ACC112 (cell line): ENCODE data around the gene MYO7B.

Experiments used
- H2AFZ ChIP-seq: fragments of 200-600 bp; sonication (generic); one replicate; pipeline ENCODE4 v1.6.0; 2017; ENCODE audit warnings: antibody characterized with exemption, low read length; ENCODE audit not compliant: unreplicated experiment
- H3K27ac ChIP-seq: fragments of 200-600 bp; sonication (generic); 2 replicates; pipeline ENCODE4 v1.5.1; 2014; ENCODE audit warnings: low read depth, mild to moderate bottlenecking, antibody characterized with exemption, low read length, moderate library complexity
- H3K27me3 ChIP-seq: fragments of 200-600 bp; sonication (generic); 2 replicates; pipeline ENCODE4 v1.6.1; 2014; ENCODE audit warnings: mild to moderate bottlenecking, antibody characterized with exemption, low read length, moderate library complexity, mixed read lengths; ENCODE audit not compliant: insufficient read depth
- H3K36me3 ChIP-seq: fragments of 200-600 bp; sonication (generic); 2 replicates; pipeline ENCODE4 v1.6.1; 2016; ENCODE audit warnings: mild to moderate bottlenecking, antibody characterized with exemption, low read length, moderate library complexity, mixed read lengths; ENCODE audit not compliant: insufficient read depth
- H3K4me1 ChIP-seq: fragments of 200-600 bp; sonication (generic); one replicate; pipeline ENCODE4 v1.6.1; 2016; ENCODE audit warnings: low read length, mixed read lengths; ENCODE audit not compliant: insufficient read depth, unreplicated experiment, control insufficient read depth
- H3K4me3 ChIP-seq: fragments of 200-600 bp; sonication (generic); 2 replicates; pipeline ENCODE4 v1.5.1; 2014; ENCODE audit warnings: mild to moderate bottlenecking, low read depth, low read length
- H3K79me2 ChIP-seq: fragments of 200-600 bp; sonication (generic); one replicate; pipeline ENCODE4 v1.6.0; 2016; ENCODE audit warnings: low read length; ENCODE audit not compliant: control insufficient read depth, unreplicated experiment, insufficient read depth

Gene MYO7B

DNA sequence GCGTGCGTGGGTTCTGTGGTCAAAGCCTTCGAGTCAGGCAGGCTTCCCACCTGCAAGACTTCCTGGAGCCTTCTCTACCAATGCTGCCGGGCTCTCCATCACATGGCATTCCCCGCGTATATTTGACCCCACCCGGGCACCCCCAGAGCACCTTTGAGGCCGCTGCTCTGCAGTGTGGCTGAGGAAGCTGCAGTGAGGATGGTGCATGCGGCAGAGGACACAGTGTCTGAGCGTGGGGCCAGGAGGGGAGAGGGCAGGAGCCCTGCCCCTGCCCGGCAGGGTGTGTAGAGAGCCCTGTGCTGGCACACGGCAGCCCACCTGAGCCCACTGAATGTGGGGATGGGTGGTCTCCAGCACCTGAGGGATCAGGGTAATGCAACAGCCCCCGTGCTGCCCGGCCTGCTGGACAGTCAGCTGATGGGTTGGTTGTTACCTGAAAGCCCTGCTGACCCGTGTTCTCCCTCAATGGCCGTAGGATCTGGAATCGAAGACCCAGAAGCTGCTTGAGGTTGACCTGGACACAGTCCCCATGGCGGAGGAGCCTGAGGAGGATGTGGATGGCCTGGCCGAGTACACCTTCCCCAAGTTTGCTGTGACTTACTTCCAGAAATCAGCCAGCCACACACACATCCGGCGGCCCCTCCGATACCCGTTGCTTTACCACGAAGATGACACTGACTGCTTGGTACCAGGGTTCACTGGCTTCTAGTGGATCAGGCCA, 73.7 kb downstream of the MYO7B start:
- no peaks in the 10 kb centered on the region for H3K79me2 ChIP-seq
- no peak overlapping the region for H2AFZ ChIP-seq
- no peaks in the 10 kb centered on the region for H3K4me1 ChIP-seq
- no peaks in the 10 kb centered on the region for H3K36me3 ChIP-seq
- H3K27me3 ChIP-seq: no peaks in the 10 kb centered on the region
- no peak overlapping the region for H3K4me3 ChIP-seq
- no peak overlapping the region for H3K27ac ChIP-seq

- no peaks in the 10 kb centered on the region for H3K27me3 ChIP-seq
- H3K27ac ChIP-seq: no peak overlapping the region
- H3K36me3 ChIP-seq: no peaks in the 10 kb centered on the region
- H3K79me2 ChIP-seq: no peaks in the 10 kb centered on the region
- peaks cover 3% of the 10 kb centered on the region for H3K4me1 ChIP-seq
- H3K4me3 ChIP-seq: no peak overlapping the region
- no peak overlapping the region for H2AFZ ChIP-seq
Observed at GRCh38 chr2:127609818-127610217, 74.3 kb downstream of the MYO7B start.

GRCh38 chr2:127610561-127610960, 75.1 kb downstream of the MYO7B start:
- Histone ChIP-seq H2AFZ (no peak overlapping the region), H3K4me1 (peaks cover 4% of the 10 kb centered on the region), H3K4me3 (no peak overlapping the region), H3K27me3 (no peaks in the 10 kb centered on the region), H3K79me2 (no peaks in the 10 kb centered on the region), H3K36me3 (no peaks in the 10 kb centered on the region), H3K27ac (no peak overlapping the region)

DNA sequence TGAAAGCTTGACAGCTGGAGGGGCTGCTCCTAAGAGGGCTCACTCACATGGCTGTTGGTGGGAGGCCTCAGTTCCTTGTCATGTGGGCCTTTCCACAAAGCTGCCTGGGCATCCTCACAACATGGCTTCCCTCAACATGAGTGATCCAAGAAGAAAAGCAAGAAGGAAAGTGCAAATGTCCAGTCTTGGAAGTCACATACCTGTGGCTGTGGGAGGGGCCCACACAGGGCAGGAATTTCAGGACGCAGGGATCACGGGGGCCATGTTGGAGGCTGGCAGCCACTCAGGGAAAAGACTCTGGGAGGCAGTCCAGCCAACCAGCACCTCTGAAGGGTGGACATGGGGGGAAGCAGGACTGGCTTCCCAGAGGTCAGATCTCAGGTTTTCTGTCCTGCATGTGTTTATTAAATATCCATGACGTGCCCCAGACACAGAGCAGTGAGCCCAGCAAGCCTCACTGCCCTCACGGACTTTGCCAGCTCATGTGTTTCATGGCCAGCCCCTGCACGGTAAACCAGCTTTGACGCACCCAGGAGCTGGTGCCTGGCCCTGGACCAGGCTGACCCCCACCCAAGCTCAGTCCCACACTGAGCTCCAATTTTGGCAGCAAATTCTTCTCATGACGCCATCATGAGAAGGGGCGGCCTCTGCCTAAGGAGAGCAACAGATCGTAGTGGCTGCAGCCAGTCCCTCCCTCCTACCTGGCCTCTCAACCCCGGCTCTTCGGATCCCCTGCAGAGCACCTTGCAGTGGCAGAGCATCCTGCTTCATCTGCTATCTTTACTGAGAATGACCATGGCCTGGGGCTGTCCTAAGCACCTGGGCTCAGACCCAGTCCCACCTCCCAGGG, 75.8 kb downstream of the MYO7B start:
- Histone ChIP-seq H3K4me3 (no peak overlapping the region), H3K79me2 (no peaks in the 10 kb centered on the region), H3K27me3 (no peaks in the 10 kb centered on the region), H3K4me1 (peaks cover 4% of the 10 kb centered on the region), H2AFZ (no peak overlapping the region), H3K36me3 (no peaks in the 10 kb centered on the region), H3K27ac (no peak overlapping the region)

DNA sequence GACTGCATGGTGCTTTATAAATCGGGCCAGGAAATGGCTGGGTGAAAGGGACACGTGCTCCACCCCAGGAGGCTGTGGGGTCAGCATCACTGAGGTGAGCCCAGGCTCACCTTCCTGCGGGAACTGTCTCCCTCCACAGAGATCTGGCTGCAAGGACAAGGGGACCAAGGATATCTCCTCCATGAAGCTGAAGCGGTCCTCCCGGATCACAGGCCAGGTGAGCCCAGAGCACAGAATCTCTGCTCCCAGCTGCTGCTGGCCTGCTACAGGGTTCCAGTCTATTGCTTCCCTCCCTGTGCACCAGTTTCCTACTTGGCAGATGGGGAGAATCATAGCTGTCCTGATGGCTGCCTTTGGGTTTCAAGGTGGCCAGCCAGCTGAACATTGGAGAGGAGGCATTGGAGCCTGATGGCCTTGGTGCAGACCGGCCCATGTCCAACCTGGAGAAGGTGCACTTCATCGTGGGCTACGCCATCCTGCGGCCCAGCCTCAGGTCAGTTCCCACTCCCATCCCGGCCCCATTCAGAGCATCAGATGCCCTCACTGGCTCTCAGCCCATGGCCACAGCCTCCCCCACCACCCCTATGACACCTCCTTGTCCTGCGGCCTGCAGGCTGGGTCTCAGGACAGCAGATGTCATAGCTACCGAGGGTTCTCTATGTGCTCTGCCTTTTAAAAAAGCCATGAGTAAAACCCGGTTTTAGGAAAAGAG, 76.8 kb downstream of the MYO7B start:
- H3K27ac ChIP-seq: no peak overlapping the region

GRCh38 chr2:127614246-127614645, 78.8 kb downstream of the MYO7B start:
- no peaks in the 10 kb centered on the region for H3K27me3 ChIP-seq
- no peak overlapping the region for H2AFZ ChIP-seq
- no peaks in the 10 kb centered on the region for H3K36me3 ChIP-seq
- no peak overlapping the region for H3K27ac ChIP-seq
- H3K4me1 ChIP-seq: peaks cover 4% of the 10 kb centered on the region
- no peak overlapping the region for H3K4me3 ChIP-seq
- H3K79me2 ChIP-seq: no peaks in the 10 kb centered on the region

More for the DNA sequence above, 76.8 kb downstream of the MYO7B start:
- no peaks in the 10 kb centered on the region for H3K79me2 ChIP-seq
- peaks cover 4% of the 10 kb centered on the region for H3K4me1 ChIP-seq
- H3K27me3 ChIP-seq: no peaks in the 10 kb centered on the region
- no peak overlapping the region for H2AFZ ChIP-seq
- H3K4me3 ChIP-seq: no peak overlapping the region
- no peaks in the 10 kb centered on the region for H3K36me3 ChIP-seq

DNA sequence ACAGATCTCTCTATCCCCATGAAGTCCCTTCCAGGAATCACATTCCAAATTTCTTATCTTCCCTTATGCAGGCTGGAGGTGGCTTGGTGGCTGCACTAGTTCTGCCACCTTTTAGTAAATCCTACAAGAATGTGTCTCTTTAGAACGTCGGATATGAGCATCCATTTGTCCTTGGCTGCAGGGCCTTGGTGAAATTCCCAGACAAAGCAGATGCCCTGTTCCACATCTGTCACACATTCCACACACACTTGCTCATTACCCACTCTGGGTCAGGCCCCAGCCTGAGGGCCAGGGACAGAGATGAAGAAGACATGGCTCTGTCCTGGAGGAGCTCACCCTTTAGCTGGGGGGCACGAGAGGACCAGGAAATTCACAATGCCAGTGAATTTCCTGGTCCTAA, 79.2 kb downstream of the MYO7B start:
- Histone ChIP-seq H3K36me3 (no peaks in the 10 kb centered on the region), H2AFZ (no peak overlapping the region), H3K27ac (no peak overlapping the region), H3K4me3 (no peak overlapping the region), H3K79me2 (no peaks in the 10 kb centered on the region), H3K4me1 (peaks cover 4% of the 10 kb centered on the region), H3K27me3 (no peaks in the 10 kb centered on the region)

DNA sequence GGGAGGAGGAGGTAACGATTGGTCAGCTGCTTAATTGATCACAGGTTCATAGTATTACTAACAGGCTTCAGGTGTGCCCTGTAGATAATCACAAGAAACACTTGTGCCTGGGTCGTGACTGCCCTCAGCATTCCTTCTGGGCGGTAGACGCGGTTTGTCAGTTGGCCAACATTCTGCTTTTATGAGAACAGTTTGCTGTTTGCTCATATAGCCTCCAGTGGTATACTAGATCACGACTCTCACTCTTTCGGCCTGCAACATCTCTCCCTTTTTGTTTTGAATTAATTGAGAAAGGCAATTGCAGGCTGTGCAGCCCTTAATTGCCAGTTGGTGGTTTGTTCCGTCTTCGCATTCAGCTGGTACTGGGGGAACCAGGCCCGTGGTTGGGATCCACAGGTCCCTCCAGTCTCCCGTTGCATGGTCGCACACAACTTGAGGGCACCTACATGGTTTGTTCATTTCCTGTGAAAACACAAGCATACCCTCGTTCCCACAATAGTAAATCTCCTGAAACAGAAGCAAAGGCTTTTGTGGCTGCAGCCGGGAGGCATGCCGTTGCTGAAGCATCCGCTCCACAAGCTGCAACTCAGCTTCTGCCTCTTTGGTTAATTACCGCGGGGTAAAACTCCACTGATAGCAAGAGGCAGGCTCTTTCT, 80.2 kb downstream of the MYO7B start:
- H3K79me2 ChIP-seq: no peaks in the 10 kb centered on the region
- peaks cover 4% of the 10 kb centered on the region for H3K4me1 ChIP-seq
- H3K27ac ChIP-seq: no peak overlapping the region
- no peaks in the 10 kb centered on the region for H3K27me3 ChIP-seq
- H2AFZ ChIP-seq: no peak overlapping the region
- H3K4me3 ChIP-seq: no peak overlapping the region
- no peaks in the 10 kb centered on the region for H3K36me3 ChIP-seq

GRCh38 chr2:127618551-127619202, 83.2 kb downstream of the MYO7B start:
- H3K27me3 ChIP-seq: no peaks in the 10 kb centered on the region
- no peaks in the 10 kb centered on the region for H3K36me3 ChIP-seq
- no peak overlapping the region for H2AFZ ChIP-seq
- H3K4me1 ChIP-seq: peaks cover 8% of the 10 kb centered on the region
- H3K79me2 ChIP-seq: no peaks in the 10 kb centered on the region
- H3K4me3 ChIP-seq: no peak overlapping the region
- no peak overlapping the region for H3K27ac ChIP-seq

GRCh38 chr2:127619203-127619590, 83.7 kb downstream of the MYO7B start:
- Histone ChIP-seq H3K79me2 (no peaks in the 10 kb centered on the region), H3K27ac (no peak overlapping the region), H3K36me3 (no peaks in the 10 kb centered on the region), H3K4me3 (no peak overlapping the region), H2AFZ (no peak overlapping the region), H3K27me3 (no peaks in the 10 kb centered on the region), H3K4me1 (peaks cover 11% of the 10 kb centered on the region)
